A549 (cell line): ENCODE data around the gene LIMCH1. TPM values are rescaled to one million over a fixed set of nuclear protein-coding genes. Genes with fewer than 3 reads are reported as not detected.

Source experiments
- ATAC-seq, 2 experiments: fragments of 200-7000 bp in 1 of 2; fragments of >200 bp in 1 of 2; cut with Nextera tagmentation in 1 of 2; cut with Tn5 transposase in 1 of 2; 3 replicates each; pipeline versions ENCODE4 v1.8.0 to v1.9.1; 2018 to 2020; ENCODE audit warnings: mild to moderate bottlenecking in 1 of 2, moderate library complexity in 1 of 2
- CTCF ChIA-PET: fragments of 300-600 bp; sonication (Branson Sonifier 250); formaldehyde crosslinking; extraction: SDS; loops from one replicate; lab custom pipeline; 2021; ENCODE audit warnings: antibody characterized with exemption, inconsistent platforms; lab: Yijun Ruan, JAX
- POLR2A ChIA-PET: fragments of 350-600 bp; formaldehyde crosslinking; extraction: SDS; loops from one replicate; lab custom pipeline; 2021; ENCODE audit warnings: antibody characterized with exemption, inconsistent platforms; lab: Yijun Ruan, JAX
- DNase-seq, 2 experiments: peaks; one replicate each; pipeline versions ENCODE4 v3.0.0 to v3.0.0-alpha.2; 2011 to 2016; ENCODE audit warnings: low read depth in 1 of 2, low spot score in 1 of 2
- FAIRE-seq: peaks from 2 replicates; lab custom pipeline; 2011; peaks lifted over from hg19 to GRCh38; lab: Jason Lieb, UNC
- H3K27ac ChIP-seq, 2 experiments: fragments of >200 bp; sonication (Bioruptor Twin); formaldehyde crosslinking; 3 replicates each; pipeline ENCODE4 v1.5.1; 2016 to 2017
- H3K4me1 ChIP-seq: fragments of >200 bp; sonication (Bioruptor Twin); formaldehyde crosslinking; 3 replicates; pipeline ENCODE4 v1.6.1; 2016
- H3K4me2 ChIP-seq: fragments of >200 bp; sonication (Bioruptor Twin); formaldehyde crosslinking; 3 replicates; pipeline ENCODE4 v1.6.1; 2016
- H3K4me3 ChIP-seq: fragments of >200 bp; sonication (Bioruptor Twin); formaldehyde crosslinking; 3 replicates; pipeline ENCODE4 v1.5.1; 2016
- H3K9me3 ChIP-seq: fragments of >200 bp; sonication (Bioruptor Twin); formaldehyde crosslinking; 3 replicates; pipeline ENCODE4 v1.6.1; 2016
- CBX2 ChIP-seq: fragments of 200-600 bp; sonication (generic); IDR thresholded peaks from 2 replicates; pipeline ENCODE4 v1.6.1; 2016; ENCODE audit warnings: low read depth, mild to moderate bottlenecking, borderline replicate concordance
- CBX8 ChIP-seq: fragments of 200-600 bp; sonication (generic); IDR thresholded peaks from 2 replicates; pipeline ENCODE4 v1.6.1; 2016
- EHF ChIP-seq: fragments of 250-450 bp; sonication (Bioruptor Pico); IDR thresholded peaks from 2 replicates; pipeline ENCODE4 v1.5.0; 2020; ENCODE audit warnings: mild to moderate bottlenecking
- ESRRA ChIP-seq: fragments of 150-350 bp; IDR thresholded peaks from 2 replicates; pipeline ENCODE4 v1.6.1; 2014; ENCODE audit warnings: mild to moderate bottlenecking, low read length, borderline replicate concordance
- FOSL2 ChIP-seq, 2 experiments: fragments of 450-650 bp in 1 of 2; fragments of >200 bp in 1 of 2; sonication (Bioruptor Twin) in 1 of 2; formaldehyde crosslinking; IDR thresholded peaks; 2 replicates each; pipeline versions ENCODE4 v1.5.0 to v1.6.1; 2016 to 2020; ENCODE audit warnings: mild to moderate bottlenecking in 1 of 2, moderate library complexity in 1 of 2
- GATA3 ChIP-seq: IDR thresholded peaks from 2 replicates; pipeline ENCODE4 v1.6.1; 2012; ENCODE audit warnings: borderline replicate concordance
- HDAC2 ChIP-seq: fragments of 200-600 bp; sonication (generic); IDR thresholded peaks from 2 replicates; pipeline ENCODE4 v1.6.1; 2016
- HEYL ChIP-seq: fragments of 250-450 bp; sonication (Bioruptor Pico); IDR thresholded peaks from 2 replicates; pipeline ENCODE4 v1.8.0; 2021; ENCODE audit warnings: mild to moderate bottlenecking, moderate library complexity
- JUNB ChIP-seq: fragments of >200 bp; sonication (Bioruptor Twin); formaldehyde crosslinking; IDR thresholded peaks from 2 replicates; pipeline ENCODE4 v1.6.1; 2016
- NR3C1 ChIP-seq: fragments of >200 bp; sonication (Bioruptor Twin); formaldehyde crosslinking; IDR thresholded peaks from 3 replicates; pipeline ENCODE4 v1.6.1; 2017
- POLR2AphosphoS2 ChIP-seq: conservative IDR thresholded peaks from 2 replicates; pipeline ENCODE4 v1.6.1; 2012; ENCODE audit warnings: low read length, improper control_type of control experiment, inconsistent platforms
- RFX5 ChIP-seq: fragments of 450-650 bp; IDR thresholded peaks from 2 replicates; pipeline ENCODE4 v1.7.1; 2014; ENCODE audit warnings: antibody characterized with exemption, mild to moderate bottlenecking, moderate library complexity
- SREBF2 ChIP-seq: fragments of 450-650 bp; IDR thresholded peaks from 2 replicates; pipeline ENCODE4 v1.6.1; 2014; ENCODE audit warnings: mild to moderate bottlenecking, moderate library complexity
- TP53 ChIP-seq: fragments of 250-450 bp; sonication (Bioruptor Pico); IDR thresholded peaks from 2 replicates; pipeline ENCODE4 v1.5.0; 2021; ENCODE audit warnings: mild to moderate bottlenecking, moderate library complexity
- USF2 ChIP-seq: fragments of 450-650 bp; IDR thresholded peaks from 2 replicates; pipeline ENCODE4 v1.6.1; 2014; ENCODE audit warnings: antibody characterized with exemption
- ZSCAN20 ChIP-seq: fragments of 250-450 bp; sonication (Bioruptor Pico); IDR thresholded peaks from 2 replicates; pipeline ENCODE4 v1.8.0; 2022; ENCODE audit warnings: mild to moderate bottlenecking, moderate library complexity
- WGBS: methylation state at CpG from one replicate; pipeline ENCODE4 v1.1.6; 2017; ENCODE audit errors: missing lambda C conversion rate; 5-methylcytosine and 5-hydroxymethylcytosine counted together
- polyA plus RNA-seq, 4 experiments: library from polyadenylated mRNA; depleted of rRNA in 3 of 4; stranded (reverse); fragments of >200 nt; fragmentation: RNase III in 1 of 4; extraction: RNeasy Plus Mini Kit Qiagen cat#74134 plus additional on column Dnase treatment in 1 of 4; gene quantifications; 2 replicates in 3 of 4; 3 replicates in 1 of 4; pipeline ENCODE4 v1.2.3, GENCODE V29; 2011 to 2017
- TF ChIP-seq, protein P1 (sequence below): IDR thresholded peaks from 2 replicates; pipeline ENCODE4 v1.6.1; 2012
- TF ChIP-seq, protein P2 (sequence below): fragments of >200 bp; sonication (Bioruptor Twin); formaldehyde crosslinking; IDR thresholded peaks from 3 replicates; pipeline ENCODE4 v1.6.1; 2016
- TF ChIP-seq, protein P3 (sequence below): IDR thresholded peaks from 2 replicates; pipeline ENCODE4 v1.6.1; 2012
- TF ChIP-seq, protein P4 (sequence below): fragments of >200 bp; sonication (Bioruptor Twin); formaldehyde crosslinking; IDR thresholded peaks from 2 replicates; pipeline ENCODE4 v1.6.1; 2016
- TF ChIP-seq, protein P5 (sequence below): fragments of >200 bp; sonication (Bioruptor Twin); formaldehyde crosslinking; IDR thresholded peaks from 3 replicates; pipeline ENCODE4 v1.5.1; 2016
- TF ChIP-seq, protein P6 (sequence below): fragments of 250-450 bp; sonication (Bioruptor Pico); IDR thresholded peaks from 2 replicates; pipeline ENCODE4 v1.5.0; 2020; ENCODE audit warnings: low read depth, mild to moderate bottlenecking, moderate library complexity

Gene LIMCH1
- polyA plus RNA-seq, 2 of the 4 experiments (the other 2 are of a cell fraction): 52.9 to 88.9 TPM

DNA sequence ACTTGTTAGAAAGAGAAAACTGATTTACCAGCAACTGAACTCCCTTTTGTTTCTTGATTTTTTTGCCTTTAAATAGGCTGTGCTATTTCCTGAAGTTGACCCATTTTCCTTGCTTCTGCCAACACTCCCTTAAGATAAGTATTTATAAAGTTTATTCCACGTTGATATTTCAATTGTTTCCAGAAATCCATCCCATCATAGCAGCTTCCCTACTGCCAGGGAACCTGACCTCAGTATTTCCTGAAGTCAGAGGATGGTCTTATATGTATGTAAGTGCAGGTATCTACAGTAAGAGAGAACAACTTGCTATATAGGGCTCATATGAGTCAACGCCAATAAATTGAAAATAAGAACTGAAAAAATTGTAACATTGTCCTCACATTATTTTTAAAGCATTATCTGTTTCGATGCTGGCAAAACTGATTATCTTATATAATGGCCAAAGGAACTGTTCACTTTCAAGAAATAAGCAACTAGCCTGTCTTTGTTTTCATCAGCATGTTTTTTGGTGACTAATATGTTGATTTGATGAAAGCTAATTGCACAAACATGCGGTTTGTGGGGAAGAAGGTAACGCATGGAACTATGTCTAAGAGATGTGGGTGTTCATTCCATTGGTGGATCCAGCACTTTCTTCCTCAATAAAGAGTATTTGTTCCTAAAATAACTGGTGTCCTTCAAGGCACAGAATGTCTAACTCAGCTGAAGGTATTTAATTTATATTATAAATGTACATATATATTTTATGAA lies 4.7 kb downstream of the LIMCH1 start:
- no peak overlapping the region for H3K4me2 ChIP-seq
- CTCF ChIA-PET: no interaction called here
- TF ChIP-seq, protein P1, sequence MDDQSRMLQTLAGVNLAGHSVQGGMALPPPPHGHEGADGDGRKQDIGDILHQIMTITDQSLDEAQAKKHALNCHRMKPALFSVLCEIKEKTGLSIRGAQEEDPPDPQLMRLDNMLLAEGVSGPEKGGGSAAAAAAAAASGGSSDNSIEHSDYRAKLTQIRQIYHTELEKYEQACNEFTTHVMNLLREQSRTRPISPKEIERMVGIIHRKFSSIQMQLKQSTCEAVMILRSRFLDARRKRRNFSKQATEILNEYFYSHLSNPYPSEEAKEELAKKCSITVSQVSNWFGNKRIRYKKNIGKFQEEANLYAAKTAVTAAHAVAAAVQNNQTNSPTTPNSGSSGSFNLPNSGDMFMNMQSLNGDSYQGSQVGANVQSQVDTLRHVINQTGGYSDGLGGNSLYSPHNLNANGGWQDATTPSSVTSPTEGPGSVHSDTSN: no peak
- no peak for TF ChIP-seq POLR2AphosphoS2
- TF ChIP-seq TP53: no peak
- TF ChIP-seq EHF (CRISPR knock-in tag): no peak
- TF ChIP-seq, protein P2, sequence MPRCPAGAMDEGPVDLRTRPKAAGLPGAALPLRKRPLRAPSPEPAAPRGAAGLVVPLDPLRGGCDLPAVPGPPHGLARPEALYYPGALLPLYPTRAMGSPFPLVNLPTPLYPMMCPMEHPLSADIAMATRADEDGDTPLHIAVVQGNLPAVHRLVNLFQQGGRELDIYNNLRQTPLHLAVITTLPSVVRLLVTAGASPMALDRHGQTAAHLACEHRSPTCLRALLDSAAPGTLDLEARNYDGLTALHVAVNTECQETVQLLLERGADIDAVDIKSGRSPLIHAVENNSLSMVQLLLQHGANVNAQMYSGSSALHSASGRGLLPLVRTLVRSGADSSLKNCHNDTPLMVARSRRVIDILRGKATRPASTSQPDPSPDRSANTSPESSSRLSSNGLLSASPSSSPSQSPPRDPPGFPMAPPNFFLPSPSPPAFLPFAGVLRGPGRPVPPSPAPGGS: no peak
- no peaks in the 10 kb centered on the region for H3K9me3 ChIP-seq
- POLR2A ChIA-PET: no interaction called here
- ATAC-seq (no peak), DNase-seq (no peak), FAIRE-seq (no peak)
- 51% methylated on average over 5 of the region's 5 CpGs for WGBS
- H3K4me3 ChIP-seq: no peak overlapping the region
- peaks cover 53% of the 10 kb centered on the region for H3K4me1 ChIP-seq
- peak overlapping the region in 1 of 2 experiments; percentile 32; a peak in 1 of 6 replicates for H3K27ac ChIP-seq

GRCh38 chr4:41545238-41545637 lies 7.3 kb downstream of the LIMCH1 start:
- ChIA-PET POLR2A (no interaction called here), CTCF (no interaction called here)
- no peak overlapping the region for H3K27ac ChIP-seq
- H3K4me1 ChIP-seq: peaks cover 44% of the 10 kb centered on the region
- no peak overlapping the region for H3K4me2 ChIP-seq
- 70% methylated on average over 6 of the region's 6 CpGs for WGBS
- no peak overlapping the region for H3K4me3 ChIP-seq
- TF ChIP-seq, protein P3, sequence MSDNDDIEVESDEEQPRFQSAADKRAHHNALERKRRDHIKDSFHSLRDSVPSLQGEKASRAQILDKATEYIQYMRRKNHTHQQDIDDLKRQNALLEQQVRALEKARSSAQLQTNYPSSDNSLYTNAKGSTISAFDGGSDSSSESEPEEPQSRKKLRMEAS: no peak
- DNase-seq: no peak
- no peaks in the 10 kb centered on the region for H3K9me3 ChIP-seq
- ATAC-seq: no peak
- FAIRE-seq: no peak

DNA sequence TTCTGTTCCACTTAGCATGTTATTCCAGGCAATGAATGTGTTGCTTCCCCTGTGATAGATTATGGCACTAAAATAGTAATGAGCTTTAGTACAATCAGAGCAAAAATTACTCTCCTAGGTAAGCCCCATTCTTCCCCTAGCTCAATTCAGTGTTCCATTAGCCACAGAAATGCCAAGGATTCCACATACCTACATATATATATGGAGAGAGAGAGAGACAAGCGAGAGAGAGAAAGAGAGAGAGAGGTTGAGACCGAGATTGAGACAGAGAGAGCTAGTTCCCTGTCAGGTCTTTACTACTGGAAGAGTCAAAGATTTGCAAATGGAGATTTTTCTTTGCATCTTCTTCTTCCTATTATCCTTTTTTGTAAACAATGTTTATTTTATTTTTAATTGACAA lies 8.7 kb downstream of the LIMCH1 start:
- ATAC-seq: no peak
- FAIRE-seq: no peak
- Histone ChIP-seq H3K4me3 (no peak overlapping the region), H3K9me3 (no peaks in the 10 kb centered on the region), H3K4me2 (no peak overlapping the region), H3K4me1 (peaks cover 35% of the 10 kb centered on the region), H3K27ac (no peak overlapping the region)
- TF ChIP-seq, protein P3: no peak
- TF ChIP-seq GATA3 (no peak), POLR2AphosphoS2 (no peak), CBX2 (no peak), SREBF2 (no peak), USF2 (no peak), ESRRA (no peak), FOSL2 (IDR thresholded peaks at IDR 0.05) (no peak), FOSL2 (CRISPR knock-in tag; IDR thresholded peaks at IDR 0.05) (no peak), JUNB (no peak), NR3C1 (no peak), HEYL (CRISPR knock-in tag) (no peak), ZSCAN20 (no peak), HDAC2 (no peak), CBX8 (no peak), RFX5 (no peak)
- TF ChIP-seq, protein P4, sequence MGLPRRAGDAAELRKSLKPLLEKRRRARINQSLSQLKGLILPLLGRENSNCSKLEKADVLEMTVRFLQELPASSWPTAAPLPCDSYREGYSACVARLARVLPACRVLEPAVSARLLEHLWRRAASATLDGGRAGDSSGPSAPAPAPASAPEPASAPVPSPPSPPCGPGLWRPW: no peak
- TF ChIP-seq, protein P5, sequence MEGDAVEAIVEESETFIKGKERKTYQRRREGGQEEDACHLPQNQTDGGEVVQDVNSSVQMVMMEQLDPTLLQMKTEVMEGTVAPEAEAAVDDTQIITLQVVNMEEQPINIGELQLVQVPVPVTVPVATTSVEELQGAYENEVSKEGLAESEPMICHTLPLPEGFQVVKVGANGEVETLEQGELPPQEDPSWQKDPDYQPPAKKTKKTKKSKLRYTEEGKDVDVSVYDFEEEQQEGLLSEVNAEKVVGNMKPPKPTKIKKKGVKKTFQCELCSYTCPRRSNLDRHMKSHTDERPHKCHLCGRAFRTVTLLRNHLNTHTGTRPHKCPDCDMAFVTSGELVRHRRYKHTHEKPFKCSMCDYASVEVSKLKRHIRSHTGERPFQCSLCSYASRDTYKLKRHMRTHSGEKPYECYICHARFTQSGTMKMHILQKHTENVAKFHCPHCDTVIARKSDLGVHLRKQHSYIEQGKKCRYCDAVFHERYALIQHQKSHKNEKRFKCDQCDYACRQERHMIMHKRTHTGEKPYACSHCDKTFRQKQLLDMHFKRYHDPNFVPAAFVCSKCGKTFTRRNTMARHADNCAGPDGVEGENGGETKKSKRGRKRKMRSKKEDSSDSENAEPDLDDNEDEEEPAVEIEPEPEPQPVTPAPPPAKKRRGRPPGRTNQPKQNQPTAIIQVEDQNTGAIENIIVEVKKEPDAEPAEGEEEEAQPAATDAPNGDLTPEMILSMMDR: no peak
- TF ChIP-seq, protein P2: no peak
- TF ChIP-seq, protein P6, sequence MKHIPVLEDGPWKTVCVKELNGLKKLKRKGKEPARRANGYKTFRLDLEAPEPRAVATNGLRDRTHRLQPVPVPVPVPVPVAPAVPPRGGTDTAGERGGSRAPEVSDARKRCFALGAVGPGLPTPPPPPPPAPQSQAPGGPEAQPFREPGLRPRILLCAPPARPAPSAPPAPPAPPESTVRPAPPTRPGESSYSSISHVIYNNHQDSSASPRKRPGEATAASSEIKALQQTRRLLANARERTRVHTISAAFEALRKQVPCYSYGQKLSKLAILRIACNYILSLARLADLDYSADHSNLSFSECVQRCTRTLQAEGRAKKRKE (CRISPR knock-in tag): no peak
- POLR2A ChIA-PET: no interaction called here
- WGBS: 77% methylated on average over 2 of the region's 2 CpGs
- no peak for DNase-seq
- CTCF ChIA-PET: interaction anchor here (1.4 kb wide), 1 partner anchor 43 kb away, joined by 3 read pairs; no protein-coding TSS in a partner anchor
